Measurements from ENCODE around the gene PABPN1L.

Gene PABPN1L

DNA sequence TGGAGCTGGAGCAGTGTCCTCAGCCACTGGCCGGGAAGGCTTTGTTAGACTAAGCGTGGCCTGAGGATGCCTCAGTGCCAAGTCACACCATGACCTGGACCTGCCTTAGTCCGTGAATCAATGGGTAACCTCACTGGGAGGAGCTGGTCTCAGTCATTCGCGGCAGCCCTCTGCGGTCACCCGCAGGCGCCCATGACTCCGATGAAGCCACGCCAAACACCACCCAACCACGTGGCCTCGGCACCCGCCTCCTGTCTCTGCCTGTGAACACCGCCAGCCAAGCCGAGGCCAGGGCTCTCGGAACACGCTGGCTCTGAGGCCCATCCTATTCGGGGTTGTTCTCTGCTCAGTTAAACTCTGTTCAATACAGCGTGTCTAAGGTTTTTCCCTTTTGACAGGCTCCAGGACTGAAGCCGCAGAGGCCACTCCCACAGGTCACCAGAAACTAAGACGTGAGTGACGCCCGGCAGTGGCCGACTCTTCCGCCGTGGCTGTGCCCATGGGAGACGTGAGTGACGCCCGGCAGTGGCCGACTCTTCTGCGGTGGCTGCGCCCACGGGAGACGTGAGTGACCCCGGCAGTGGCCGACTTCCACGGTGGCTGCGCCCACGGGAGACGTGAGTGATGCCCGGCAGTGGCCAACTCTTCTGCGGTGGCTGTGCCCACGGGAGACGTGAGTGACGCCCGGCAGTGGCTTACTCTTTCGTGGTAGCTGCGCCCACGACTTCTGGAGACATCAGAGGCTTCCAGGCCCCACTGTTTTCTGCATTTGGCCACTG lies 16.8 kb upstream of the PABPN1L start:
- DNase-seq, result no peak

DNA sequence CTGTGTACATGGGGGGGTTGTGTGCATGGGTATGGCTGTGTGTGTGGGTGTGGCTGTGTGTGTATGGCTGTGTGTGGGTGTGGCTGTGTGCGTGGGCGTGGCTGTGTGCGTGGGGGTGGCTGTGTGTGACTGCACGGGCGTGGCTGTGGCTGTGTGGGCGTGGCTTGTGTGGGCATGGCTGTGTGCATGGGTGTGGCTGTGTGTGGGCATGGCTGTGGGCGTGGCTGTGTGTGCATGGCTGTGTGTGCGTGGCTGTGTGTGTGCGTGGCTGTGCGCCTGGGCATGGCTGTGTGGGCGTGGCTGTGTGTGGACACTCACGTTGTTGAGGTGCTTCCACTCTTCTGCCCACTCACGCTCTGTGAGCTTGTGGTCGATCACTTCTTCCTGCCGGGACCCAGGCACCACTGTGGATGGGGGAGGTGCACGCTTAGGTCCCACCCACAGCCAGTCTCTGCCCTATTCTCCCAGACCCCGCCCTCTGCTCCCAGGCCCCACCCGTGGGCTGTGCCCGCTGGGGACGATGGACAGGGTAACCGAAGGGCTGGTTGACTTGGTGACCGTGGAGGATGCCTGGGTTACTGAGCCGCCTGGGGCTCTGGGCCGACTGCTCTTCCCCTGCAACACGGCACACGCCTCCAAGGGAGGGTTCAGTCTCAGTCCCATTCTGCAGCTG lies 16.0 kb upstream of the PABPN1L start:
- DNase-seq, result no peak

DNA sequence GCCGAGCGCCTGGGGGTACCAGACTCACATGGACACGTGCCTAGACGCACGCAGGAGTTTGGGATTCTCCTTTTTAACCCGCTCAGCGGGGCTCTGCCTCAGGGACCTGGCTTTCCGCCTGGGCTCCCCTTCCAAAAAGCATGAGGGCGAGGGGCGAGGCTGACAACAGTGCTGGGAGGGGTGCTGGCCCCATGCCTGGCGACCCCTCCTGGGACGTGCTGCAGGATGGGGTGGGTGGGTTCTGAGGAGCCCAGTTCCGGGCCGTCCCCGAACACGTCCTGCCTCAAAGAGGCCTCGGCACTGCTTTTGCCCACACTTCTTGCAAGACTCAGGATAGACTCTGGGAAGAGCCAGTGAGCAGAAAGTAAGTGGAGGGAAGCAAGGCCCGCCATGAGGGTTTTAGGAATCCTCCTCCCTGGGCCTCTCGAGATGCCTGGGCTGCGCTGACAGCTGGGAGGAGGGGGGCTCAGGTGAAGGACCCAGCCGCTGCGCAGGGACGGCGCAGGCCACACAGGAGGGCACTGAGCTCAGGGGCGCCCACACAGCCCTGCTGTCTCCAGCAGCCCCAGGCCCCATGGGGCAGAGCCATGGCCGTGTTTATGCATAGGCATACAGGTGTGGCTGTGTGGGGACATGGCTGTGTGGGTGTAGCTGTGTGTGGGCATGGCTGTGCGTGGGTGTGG lies 15.4 kb upstream of the PABPN1L start:
- DNase-seq, result no peak

DNA sequence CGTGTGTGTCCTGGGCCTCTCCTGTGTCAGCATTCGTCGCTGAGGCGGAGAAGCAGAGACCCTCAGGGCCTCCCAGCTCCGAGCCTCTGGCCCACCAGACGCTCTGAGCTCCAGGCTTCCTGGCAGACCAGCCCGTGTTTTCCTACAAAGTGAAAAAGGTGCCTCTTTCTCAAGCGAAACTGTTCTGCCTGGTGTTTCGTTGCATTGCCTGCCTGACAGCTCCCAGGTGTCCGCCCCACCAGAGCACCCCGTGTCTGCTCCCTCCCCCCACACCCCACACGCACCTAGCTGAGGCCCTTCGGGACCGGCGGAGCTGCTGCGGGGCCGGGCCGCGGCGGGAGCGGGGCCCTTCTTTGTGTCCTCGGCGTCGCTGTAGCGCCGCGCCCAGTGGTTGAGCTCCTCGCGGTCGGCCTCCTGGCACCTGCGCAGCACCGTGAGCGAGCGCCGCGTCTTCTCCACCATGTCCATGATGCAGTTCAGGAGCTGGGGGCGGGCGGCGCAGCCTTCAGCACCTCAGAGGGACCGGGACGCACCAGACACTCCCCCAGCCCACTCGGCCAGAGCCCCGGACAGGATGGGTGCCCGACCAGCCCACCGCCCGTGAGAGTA lies 14.7 kb upstream of the PABPN1L start:
- DNase-seq, result no peak

- no peak for DNase-seq
Measured at GRCh38 chr16:88880226-88881006, 14.0 kb upstream of the PABPN1L start.

DNA sequence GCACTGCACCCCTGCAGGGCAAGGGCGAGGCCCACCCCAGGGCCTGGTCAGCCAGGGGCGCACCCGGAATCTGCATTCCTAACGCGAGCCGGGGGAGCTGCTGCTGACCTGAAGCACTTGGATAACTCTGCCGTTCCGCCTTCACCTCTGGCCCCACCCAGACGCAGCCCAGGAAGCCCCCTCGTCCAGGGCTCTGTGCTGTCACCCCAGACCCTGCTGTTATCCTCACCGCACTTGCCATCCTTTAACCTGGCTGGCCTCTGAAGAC lies 13.3 kb upstream of the PABPN1L start:
- no peak for DNase-seq

DNA sequence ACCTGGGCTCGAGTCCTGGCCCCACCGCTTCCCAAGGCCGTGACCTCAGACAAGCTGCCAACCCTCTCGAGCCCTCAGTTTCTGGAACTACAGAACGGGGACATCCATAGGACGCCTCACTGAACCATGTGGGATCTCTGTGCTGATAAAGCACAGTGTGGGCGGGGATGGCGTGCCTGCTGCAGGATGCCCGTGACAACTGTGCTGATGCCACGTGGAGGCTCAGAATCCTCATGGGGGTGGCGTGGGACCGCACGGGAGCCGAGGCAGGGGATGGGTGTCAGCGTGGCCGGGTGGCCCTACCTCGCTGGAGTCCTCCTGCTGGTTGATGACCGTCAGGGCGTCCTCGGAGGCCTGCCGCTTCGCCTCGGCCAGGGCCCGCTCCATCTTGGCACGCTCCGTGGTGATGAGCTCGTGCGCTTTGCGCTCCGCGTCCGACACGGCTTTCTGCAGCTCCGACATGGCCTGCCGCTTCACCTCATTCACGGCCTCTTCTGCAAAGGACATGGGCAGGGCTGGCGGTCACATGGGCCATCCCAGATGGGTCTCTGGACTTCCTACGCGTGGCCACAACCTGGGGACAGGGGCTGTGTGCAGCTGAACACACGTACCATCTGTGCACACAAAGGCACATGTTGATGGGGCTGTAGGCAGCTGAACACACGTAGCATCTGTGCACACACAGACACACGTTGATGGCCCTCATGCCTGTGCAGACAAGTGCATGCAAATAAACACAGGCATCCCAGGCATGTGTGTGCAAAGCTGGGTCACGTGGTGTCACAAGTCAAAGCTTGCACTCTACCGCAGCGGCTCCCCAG lies 12.7 kb upstream of the PABPN1L start:
- DNase-seq, result peak; percentile 42

DNA sequence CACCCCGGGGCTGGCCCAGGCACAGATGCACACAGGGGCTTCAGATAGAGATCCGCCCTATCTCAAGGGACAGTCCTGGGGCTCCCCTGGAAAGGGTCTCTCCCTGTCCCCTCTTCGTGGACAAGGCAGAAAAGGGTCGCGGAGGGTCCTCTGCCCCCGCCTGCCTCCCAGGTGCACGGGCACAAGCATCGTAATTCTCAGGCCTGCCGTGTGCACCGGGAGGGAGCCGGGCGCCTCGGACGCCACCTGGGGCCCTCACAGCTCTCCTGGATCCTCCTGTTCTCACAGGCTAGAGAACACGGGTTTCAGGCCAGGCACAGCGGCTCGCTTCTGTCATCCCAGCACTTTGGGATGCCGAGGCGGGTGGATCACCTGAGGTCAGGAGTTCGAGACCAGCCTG lies 11.9 kb upstream of the PABPN1L start:
- DNase-seq, result no peak

DNA sequence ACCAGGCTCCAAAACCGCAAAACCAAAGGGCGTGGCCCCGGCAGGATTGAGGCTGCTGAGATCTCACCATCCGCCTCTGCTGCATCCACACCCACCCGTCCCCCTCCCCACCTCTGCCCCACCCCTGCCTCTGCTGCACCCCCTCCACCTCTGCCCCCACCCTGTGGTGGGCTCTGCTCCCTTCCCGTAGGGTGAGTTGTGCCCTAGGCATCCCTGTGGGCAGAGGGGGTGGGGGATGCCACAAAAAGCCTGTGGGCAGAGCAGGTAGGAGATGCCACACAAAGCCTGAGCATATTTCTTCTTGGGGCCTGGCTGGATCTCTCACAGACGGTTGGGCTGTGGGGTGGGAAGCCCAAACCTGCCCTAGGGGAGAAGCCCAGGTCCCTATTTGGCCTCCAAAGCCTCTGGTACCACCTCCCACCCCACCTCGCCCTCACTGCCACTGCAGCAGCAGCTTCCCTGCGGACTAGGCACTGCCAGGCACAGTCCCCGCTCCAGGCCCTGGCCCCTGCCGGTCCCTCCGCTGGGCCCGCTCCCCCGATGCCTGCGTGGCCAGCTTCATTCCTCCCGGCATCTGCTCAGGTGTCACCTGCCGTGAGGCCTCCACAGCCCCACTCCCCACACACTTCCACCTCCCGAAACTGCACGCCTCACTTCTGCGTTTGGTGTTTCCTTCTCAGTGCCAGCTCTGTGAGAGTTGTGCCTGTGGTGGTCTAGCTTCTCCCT lies 11.3 kb upstream of the PABPN1L start:
- DNase-seq, result no peak

- DNase-seq, result no peak
Measured at GRCh38 chr16:88876942-88877526, 10.6 kb upstream of the PABPN1L start.

DNA sequence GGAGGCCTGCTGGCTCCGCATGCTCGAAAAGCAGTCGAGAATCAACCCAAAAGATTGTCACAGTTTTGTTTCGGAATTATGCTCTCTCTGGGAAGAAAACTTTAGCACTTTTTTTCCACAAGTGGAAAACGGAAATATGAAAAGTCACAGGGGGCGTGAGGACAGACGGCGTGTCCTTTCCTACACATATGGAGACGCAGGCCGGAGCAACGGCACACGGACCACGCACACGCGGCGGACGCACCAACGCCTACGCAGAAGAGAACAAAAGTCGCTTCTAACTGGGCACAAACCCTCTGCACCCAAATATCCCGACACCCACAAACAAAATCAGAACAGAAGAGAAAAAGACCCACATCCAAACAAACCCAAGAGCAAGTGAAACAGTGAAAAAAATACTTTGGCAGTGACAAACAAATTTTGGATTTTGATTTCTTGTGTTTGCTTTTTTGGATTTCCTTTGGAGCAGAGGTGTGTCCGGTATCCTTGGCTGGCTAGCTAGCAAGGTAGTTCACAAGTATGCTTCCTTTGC lies 9.3 kb upstream of the PABPN1L start:
- no peak for DNase-seq

- no peak for DNase-seq
Measured at GRCh38 chr16:88874938-88875599, 8.6 kb upstream of the PABPN1L start.

DNA sequence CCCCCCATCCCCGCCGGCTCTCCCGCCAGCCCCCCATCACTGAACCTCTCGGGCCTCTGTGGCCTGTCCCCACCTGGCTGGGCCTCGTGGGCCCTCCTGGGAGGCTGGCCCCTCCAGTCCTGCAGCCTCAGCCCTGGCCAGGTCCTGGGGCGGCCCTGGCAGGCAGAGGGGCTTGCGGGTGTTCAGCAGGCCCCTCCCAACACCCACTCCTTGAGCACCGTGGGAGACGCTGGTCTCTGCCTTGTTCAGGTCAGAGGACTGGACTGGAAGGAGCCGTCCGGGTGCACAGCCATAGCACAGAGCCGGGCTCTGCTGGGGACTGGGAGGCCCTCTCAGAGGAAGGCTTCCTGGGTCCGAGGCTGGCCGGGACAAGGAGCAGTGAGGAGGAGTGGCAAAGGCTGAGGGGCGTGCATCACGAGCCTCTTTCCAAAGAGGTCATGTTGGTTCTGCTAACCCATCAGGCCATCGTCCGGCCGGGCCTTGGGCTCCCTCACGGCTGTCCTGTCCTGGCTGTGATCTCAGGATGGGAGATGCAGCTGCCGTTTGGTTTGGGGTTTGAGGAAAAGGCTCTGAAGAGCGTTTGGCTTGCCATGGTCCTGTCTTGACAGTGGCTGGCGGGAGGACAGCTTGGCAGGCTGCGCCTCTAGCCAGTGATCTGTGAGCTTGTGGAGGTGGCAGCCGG lies 6.3 kb upstream of the PABPN1L start:
- no peak for DNase-seq

- DNase-seq, result no peak
Measured at GRCh38 chr16:88871730-88872416, 5.4 kb upstream of the PABPN1L start.

- DNase-seq, result no peak
Measured at GRCh38 chr16:88871349-88871702, 4.9 kb upstream of the PABPN1L start.

- peak; percentile 57 for DNase-seq
Measured at GRCh38 chr16:88870608-88871348, 4.3 kb upstream of the PABPN1L start.

- no peak for DNase-seq
Measured at GRCh38 chr16:88869673-88869980, 3.2 kb upstream of the PABPN1L start.

DNA sequence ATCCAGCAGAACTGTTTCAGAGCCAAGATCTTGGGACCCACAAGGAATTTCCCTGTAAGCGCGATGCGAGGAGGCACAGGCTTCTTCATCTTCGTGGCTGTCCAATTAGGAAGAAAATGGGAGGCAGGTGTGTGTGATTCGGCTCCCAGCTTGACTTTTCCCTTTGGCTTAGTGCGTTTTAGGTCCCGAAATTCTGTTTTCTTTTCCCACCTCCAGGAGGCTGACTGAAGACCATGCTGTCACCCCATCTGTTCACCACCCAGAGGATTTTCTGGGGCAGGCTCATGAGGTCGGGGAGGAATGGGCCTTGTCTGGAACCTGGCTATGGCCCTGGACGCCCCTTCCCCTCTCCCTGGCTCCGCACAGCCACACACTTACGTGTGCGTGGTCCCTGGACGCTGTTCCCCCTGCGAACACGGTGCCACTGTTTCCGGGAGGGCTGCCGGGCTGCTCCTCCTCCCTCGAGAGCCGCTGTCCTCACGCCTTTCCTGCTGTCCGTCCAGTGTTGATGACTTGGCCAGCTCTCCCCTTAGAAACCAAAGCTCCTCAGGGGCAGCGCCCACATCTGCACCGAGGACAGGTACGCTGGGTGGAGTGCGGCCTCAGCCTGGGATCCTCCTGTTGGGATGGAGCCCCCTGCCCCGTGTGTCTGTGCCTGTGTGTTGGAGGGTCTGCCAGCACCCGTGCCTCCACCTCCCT lies 2.7 kb upstream of the PABPN1L start:
- peak; percentile 41 for DNase-seq
